CD4-positive, alpha-beta memory T cell (primary cell): ENCODE measurements around the gene WDR47. TPM values are rescaled to one million over a fixed set of nuclear protein-coding genes. Genes with fewer than 3 reads are reported as not detected.
A peak's percentile ranks its signal among the peaks of the same experiment; 100 is the strongest.

Experiments
- CTCF ChIA-PET: fragments of 350-600 bp; sonication (Branson Sonifier 250); formaldehyde crosslinking; loops from one replicate; lab custom pipeline; 2021; ENCODE audit warnings: inconsistent platforms; ENCODE audit not compliant: partially characterized antibody; lab: Charles Lee
- POLR2A ChIA-PET: fragments of 350-600 bp; sonication (Branson Sonifier 250); formaldehyde crosslinking; loops from one replicate; lab custom pipeline; 2021; ENCODE audit not compliant: partially characterized antibody; lab: Charles Lee
- DNase-seq, 5 donors: peaks; one replicate each; pipeline versions ENCODE4 v3.0.0 to v3.0.0-alpha.2; 2020 to 2022; ENCODE audit warnings: mixed read lengths in 1 of 5
- H3K27ac ChIP-seq: one replicate; pipeline ENCODE4 v1.7.0; 2013; ENCODE audit warnings: low read depth, low read length
- H3K27me3 ChIP-seq: 2 replicates; pipeline ENCODE4 v1.7.0; 2013; ENCODE audit warnings: mild to moderate bottlenecking, low read length, moderate library complexity; ENCODE audit not compliant: insufficient read depth
- H3K36me3 ChIP-seq: 2 replicates; pipeline ENCODE4 v1.7.0; 2013; ENCODE audit warnings: mild to moderate bottlenecking, low read length, moderate library complexity; ENCODE audit not compliant: insufficient read depth
- H3K4me1 ChIP-seq: 2 replicates; pipeline ENCODE4 v1.7.0; 2013; ENCODE audit warnings: mild to moderate bottlenecking, low read length, moderate library complexity; ENCODE audit not compliant: insufficient read depth
- H3K4me3 ChIP-seq, 2 donors: one replicate each; pipeline ENCODE4 v1.7.0; 2013; ENCODE audit warnings: low read length in 2 of 2, mild to moderate bottlenecking in 1 of 2
- H3K9me3 ChIP-seq, 2 donors: one replicate each; pipeline ENCODE4 v1.7.0; 2013; ENCODE audit warnings: low read length in 2 of 2, control low read depth in 1 of 2; ENCODE audit not compliant: control insufficient read depth in 1 of 2
- H3K27ac Mint-ChIP-seq, 7 donors: one replicate each; pipeline ENCODE4 v1.8.0; 2020 to 2021; ENCODE audit warnings: mixed read lengths in 7 of 7, mild to moderate bottlenecking in 6 of 7, inconsistent platforms in 3 of 7, moderate library complexity in 3 of 7
- H3K27me3 Mint-ChIP-seq, 2 donors: one replicate each; pipeline ENCODE4 v1.8.0; 2020 to 2021; ENCODE audit warnings: mixed read lengths in 2 of 2
- H3K36me3 Mint-ChIP-seq, 2 donors: one replicate each; pipeline ENCODE4 v1.8.0; 2020 to 2021; ENCODE audit warnings: mixed read lengths in 2 of 2, inconsistent platforms in 1 of 2, mild to moderate bottlenecking in 1 of 2
- H3K4me1 Mint-ChIP-seq, 4 donors: one replicate each; pipeline ENCODE4 v1.8.0; 2020 to 2021; ENCODE audit warnings: mixed read lengths in 4 of 4, mild to moderate bottlenecking in 1 of 4
- H3K4me3 Mint-ChIP-seq, 8 donors: one replicate each; pipeline ENCODE4 v1.8.0; 2020 to 2021; ENCODE audit warnings: mixed read lengths in 8 of 8, mild to moderate bottlenecking in 7 of 8, moderate library complexity in 6 of 8, inconsistent platforms in 3 of 8
- H3K9me3 Mint-ChIP-seq, 8 donors: one replicate each; pipeline ENCODE4 v1.8.0; 2020 to 2021; ENCODE audit warnings: mixed read lengths in 8 of 8, mild to moderate bottlenecking in 5 of 8, inconsistent platforms in 3 of 8, moderate library complexity in 1 of 8
- intact Hi-C: fragments of 100-400 bp; cut with micrococcal nuclease; formaldehyde crosslinking; loops from one replicate; pipeline ENCODE4 v1.15.1; 2023
- polyA plus RNA-seq, 2 donors: library from polyadenylated mRNA; unstranded; fragments of 300-500 nt; fragmentation: Illumina TruSeq; gene quantifications; one replicate each; pipeline ENCODE4 v1.2.3, GENCODE V29; 2021
- total RNA-seq, 2 experiments: library from RNA; stranded (reverse); gene quantifications; one replicate each; pipeline ENCODE4 v1.2.3, GENCODE V29; 2021

The WDR47 gene
- total and polyA plus RNA-seq, 4 experiments from 2014 or later, result 6.3 to 14.1 (median 10.7) TPM

- H3K4me3 ChIP-seq, result no peak overlapping the region
- H3K36me3 ChIP-seq, result peaks cover 8% of the 10 kb centered on the region
- no peaks in the 10 kb centered on the region for H3K9me3 Mint-ChIP-seq
- H3K4me3 Mint-ChIP-seq, result no peak overlapping the region
- no peaks in the 10 kb centered on the region for H3K27me3 Mint-ChIP-seq
- peaks cover 0 to 1% (median under 1%) of the 10 kb centered on the region in 4 donors for H3K4me1 Mint-ChIP-seq
- peaks cover 13 to 32% of the 10 kb centered on the region in 2 donors for H3K36me3 Mint-ChIP-seq
- H3K27ac ChIP-seq, result no peak overlapping the region
- intact Hi-C loops, result no loop called here
- no peaks in the 10 kb centered on the region for H3K9me3 ChIP-seq
- H3K27me3 ChIP-seq, result no peaks in the 10 kb centered on the region
- H3K4me1 ChIP-seq, result no peaks in the 10 kb centered on the region
- POLR2A ChIA-PET, result interaction anchor here (1.0 kb wide), 1 partner anchor 131 kb away, joined by 3 read pairs; no protein-coding TSS in a partner anchor
- DNase-seq, result no peak
- H3K27ac Mint-ChIP-seq, result no peak overlapping the region
- CTCF ChIA-PET, result interaction anchor here (1.6 kb wide), 1 partner anchor 8 kb away, joined by 3 read pairs; no protein-coding TSS in a partner anchor
These were observed 72.6 kb downstream of the WDR47 start for GRCh38 chr1:108969346-108969745.

GRCh38 chr1:108963052-108963686 is 78.7 kb downstream of the WDR47 start, which contains the start of gene CLCC1:
TSS of gene CLCC1 (minus strand) at chr1:108963484. CDS start at chr1:108950437, 13,047 bp downstream.
- ChIA-PET CTCF (interaction anchor here (0.9 to 2.6 kb wide), 3 partner anchors 11 to 150 kb away, joined by 3 to 6 read pairs (median 3); a partner anchor contains a TSS), POLR2A (interaction anchor here (0.6 to 3.0 kb wide), 17 partner anchors 11 to 764 kb away, joined by 3 to 23 read pairs (median 6); partner anchors contain the start of genes ATXN7L2, HENMT1, PRPF38B and SARS1)
- H3K27ac Mint-ChIP-seq, result peak within 1 kb of the TSS; percentile 91 to 97 (median 96)
- H3K27me3 ChIP-seq, result no peaks in the 10 kb centered on the region
- no peaks in the 10 kb centered on the region for H3K9me3 Mint-ChIP-seq
- H3K36me3 Mint-ChIP-seq, result peaks cover 10 to 16% of the 10 kb centered on the region in 2 donors
- H3K4me1 Mint-ChIP-seq, result peaks cover 18 to 52% (median 31%) of the 10 kb centered on the region in 4 donors
- DNase-seq, result peak; percentile 92 to 96 (median 94)
- no peaks in the 10 kb centered on the region for H3K27me3 Mint-ChIP-seq
- H3K27ac ChIP-seq, result peak within 1 kb of the TSS; percentile 81
- H3K4me1 ChIP-seq, result peaks cover 25% of the 10 kb centered on the region
- peak within 1 kb of the TSS; percentile 68 to 79 for H3K4me3 ChIP-seq
- no peaks in the 10 kb centered on the region for H3K9me3 ChIP-seq
- H3K36me3 ChIP-seq, result no peaks in the 10 kb centered on the region
- intact Hi-C loops, result loop anchor here (1.0 to 5.0 kb wide), 7 partner anchors 80 to 268 kb away; partner anchors contain the start of genes SARS1, STXBP3, TAF13 and WDR47
- H3K4me3 Mint-ChIP-seq, result peak within 1 kb of the TSS; percentile 88 to 95 (median 90)

- H3K27me3 ChIP-seq, result no peaks in the 10 kb centered on the region
- intact Hi-C loops, result loop anchor here (1.0 to 5.0 kb wide), 7 partner anchors 80 to 268 kb away; partner anchors contain the start of genes SARS1, STXBP3, TAF13 and WDR47
- H3K36me3 ChIP-seq, result no peaks in the 10 kb centered on the region
- H3K27me3 Mint-ChIP-seq, result no peaks in the 10 kb centered on the region
- peak overlapping the region; percentile 81 for H3K27ac ChIP-seq
- CTCF ChIA-PET, result interaction anchor here (0.9 to 2.6 kb wide), 3 partner anchors 10 to 150 kb away, joined by 3 to 6 read pairs (median 3); a partner anchor contains a TSS
- POLR2A ChIA-PET, result interaction anchor here (0.7 to 3.0 kb wide), 16 partner anchors 10 to 763 kb away, joined by 3 to 23 read pairs (median 6); partner anchors contain the start of genes ATXN7L2, HENMT1, PRPF38B and SARS1
- no peaks in the 10 kb centered on the region for H3K9me3 ChIP-seq
- H3K4me1 Mint-ChIP-seq, result peaks cover 20 to 57% (median 36%) of the 10 kb centered on the region in 4 donors
- H3K4me1 ChIP-seq, result peaks cover 30% of the 10 kb centered on the region
- H3K36me3 Mint-ChIP-seq, result peaks cover 13 to 19% of the 10 kb centered on the region in 2 donors
- H3K4me3 Mint-ChIP-seq, result peak overlapping the region; percentile 76 to 91 (median 89)
- no peaks in the 10 kb centered on the region for H3K9me3 Mint-ChIP-seq
- H3K4me3 ChIP-seq, result peak overlapping the region; percentile 68 to 79
- peak in 1 of 5 donors; percentile 56 for DNase-seq
- H3K27ac Mint-ChIP-seq, result peak overlapping the region; percentile 91 to 96 (median 92)
These were observed 79.2 kb downstream of the WDR47 start for GRCh38 chr1:108962681-108963051.

DNA sequence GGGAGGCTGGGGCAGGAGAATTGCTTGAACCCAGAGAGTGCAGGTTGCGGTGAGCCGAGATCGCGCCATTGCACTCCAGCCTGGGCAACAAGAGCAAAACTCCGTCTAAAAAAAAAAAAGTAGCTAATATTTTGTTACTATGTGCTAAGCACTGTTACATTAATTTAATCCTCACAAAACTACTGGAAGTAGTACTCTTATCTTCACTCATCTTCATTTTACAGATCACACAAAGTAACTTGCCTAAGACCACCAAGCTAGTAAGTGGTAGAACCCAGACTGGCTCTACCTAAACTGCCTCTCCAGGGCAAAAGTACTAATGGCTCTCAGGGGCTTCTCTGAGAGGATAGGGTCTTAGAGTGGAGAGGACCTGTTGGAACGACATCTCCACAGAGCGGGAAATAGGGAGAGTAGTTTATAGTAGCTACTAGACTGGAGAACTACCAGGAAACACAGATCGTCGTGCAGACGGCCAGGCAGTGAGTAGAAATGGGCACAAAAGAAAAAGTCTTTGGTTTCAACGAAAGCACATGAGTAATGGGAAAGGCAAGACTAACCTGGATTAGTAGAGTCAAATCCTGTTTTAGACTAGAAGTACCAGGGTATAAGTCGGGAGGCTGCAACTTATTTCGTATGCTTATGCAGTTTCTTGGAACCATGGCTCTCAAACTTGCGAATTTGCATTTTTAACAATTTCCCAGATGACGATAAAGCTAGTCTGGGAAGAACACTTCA is 80.0 kb downstream of the WDR47 start:
- no peak for DNase-seq
- peaks cover 27 to 65% (median 43%) of the 10 kb centered on the region in 4 donors for H3K4me1 Mint-ChIP-seq
- peaks cover 38% of the 10 kb centered on the region for H3K4me1 ChIP-seq
- POLR2A ChIA-PET, result interaction anchor here (0.9 to 3.0 kb wide), 8 partner anchors 10 to 315 kb away, joined by 3 to 23 read pairs (median 10); partner anchors contain the start of genes HENMT1, PRPF38B, TAF13 and TMEM167B
- no peaks in the 10 kb centered on the region for H3K9me3 Mint-ChIP-seq
- H3K27me3 Mint-ChIP-seq, result no peaks in the 10 kb centered on the region
- intact Hi-C loops, result loop anchor here (2.0 to 5.0 kb wide), 4 partner anchors 81 to 267 kb away; partner anchors contain the start of genes SARS1 and WDR47
- H3K4me3 ChIP-seq, result peak overlapping the region; percentile 68 to 79
- CTCF ChIA-PET, result interaction anchor here (0.6 to 2.6 kb wide), 8 partner anchors 8 to 616 kb away, joined by 3 to 6 read pairs (median 3); partner anchors contain the start of gene WDR47
- H3K27ac Mint-ChIP-seq, result peak overlapping the region; percentile 24 to 96 (median 92)
- no peak overlapping the region for H3K27ac ChIP-seq
- no peaks in the 10 kb centered on the region for H3K36me3 ChIP-seq
- H3K9me3 ChIP-seq, result no peaks in the 10 kb centered on the region
- H3K4me3 Mint-ChIP-seq, result peak overlapping the region; percentile 76 to 91 (median 89)
- H3K27me3 ChIP-seq, result no peaks in the 10 kb centered on the region
- H3K36me3 Mint-ChIP-seq, result peaks cover 14 to 21% of the 10 kb centered on the region in 2 donors

GRCh38 chr1:108961198-108961597 is 80.7 kb downstream of the WDR47 start:
- intact Hi-C loops, result loop anchor here (5.0 kb wide), 1 partner anchor 251 kb away; the partner anchor contains the start of gene SARS1
- peak; percentile 23 to 59 (median 29) for DNase-seq
- Mint-ChIP-seq H3K27ac (peak overlapping the region in 1 of 7 donors; percentile 62), H3K36me3 (peaks cover 16 to 21% of the 10 kb centered on the region in 2 donors), H3K9me3 (peaks cover 0 to 4% (median 0%) of the 10 kb centered on the region in 8 donors), H3K4me1 (peaks cover 33 to 72% (median 49%) of the 10 kb centered on the region in 4 donors), H3K27me3 (no peaks in the 10 kb centered on the region), H3K4me3 (peak overlapping the region in 4 of 8 donors; percentile 20 to 68 (median 32))
- no peaks in the 10 kb centered on the region for H3K36me3 ChIP-seq
- no peaks in the 10 kb centered on the region for H3K27me3 ChIP-seq
- no peak overlapping the region for H3K4me3 ChIP-seq
- peaks cover 42% of the 10 kb centered on the region for H3K4me1 ChIP-seq
- CTCF ChIA-PET, result interaction anchor here (0.6 to 2.6 kb wide), 9 partner anchors 8 to 617 kb away, joined by 3 to 6 read pairs (median 3); partner anchors contain the start of gene WDR47
- POLR2A ChIA-PET, result interaction anchor here (0.9 to 3.0 kb wide), 3 partner anchors 9 to 300 kb away, joined by 3 to 10 read pairs (median 9); partner anchors contain the start of gene HENMT1
- H3K27ac ChIP-seq, result no peak overlapping the region
- H3K9me3 ChIP-seq, result no peaks in the 10 kb centered on the region

GRCh38 chr1:108960719-108961118 is 81.2 kb downstream of the WDR47 start:
- ChIA-PET POLR2A (interaction anchor here (1.2 to 3.0 kb wide), 2 partner anchors 8 to 139 kb away, joined by 9 to 10 read pairs; no protein-coding TSS in a partner anchor), CTCF (interaction anchor here (0.8 to 2.6 kb wide), 7 partner anchors 8 to 152 kb away, joined by 3 to 6 read pairs (median 3); partner anchors contain the start of gene WDR47)
- peaks cover 16 to 21% of the 10 kb centered on the region in 2 donors for H3K36me3 Mint-ChIP-seq
- peak overlapping the region in 5 of 8 donors; percentile 7 to 38 (median 20) for H3K4me3 Mint-ChIP-seq
- Histone ChIP-seq H3K4me3 (no peak overlapping the region), H3K4me1 (peaks cover 46% of the 10 kb centered on the region), H3K27ac (no peak overlapping the region), H3K27me3 (no peaks in the 10 kb centered on the region), H3K9me3 (no peaks in the 10 kb centered on the region), H3K36me3 (no peaks in the 10 kb centered on the region)
- H3K4me1 Mint-ChIP-seq, result peaks cover 38 to 77% (median 53%) of the 10 kb centered on the region in 4 donors
- H3K9me3 Mint-ChIP-seq, result peaks cover 0 to 5% (median 0%) of the 10 kb centered on the region in 8 donors
- DNase-seq, result no peak
- intact Hi-C loops, result loop anchor here (5.0 kb wide), 1 partner anchor 252 kb away; the partner anchor contains the start of gene SARS1
- no peaks in the 10 kb centered on the region for H3K27me3 Mint-ChIP-seq
- peak overlapping the region in 1 of 7 donors; percentile 62 for H3K27ac Mint-ChIP-seq
